ENCODE data around the gene PHAF1. TPM values are rescaled to one million over a fixed set of nuclear protein-coding genes. Genes with fewer than 3 reads are reported as not detected.

PHAF1 gene
- polyA plus RNA-seq, 1 donor from 2014 or later = 9.8 TPM

GRCh38 chr16:67075331-67075730 lies 34.4 kb upstream of the PHAF1 start:
- no peaks in the 10 kb centered on the region for H3K27me3 ChIP-seq (ENCODE audit: insufficient read depth, low read depth, low read length)
- H3K79me2 ChIP-seq (replicated peaks; ENCODE audit: insufficient read depth, low read length) = no peaks in the 10 kb centered on the region
- no peak overlapping the region for H2AFZ ChIP-seq (ENCODE audit: low read depth, low read length)
- no peak overlapping the region for H3K27ac ChIP-seq (ENCODE audit: low read length)
- H3K4me2 ChIP-seq (ENCODE audit: low read length) = no peak overlapping the region
- no peak for TF ChIP-seq TAF1 (IDR thresholded peaks at IDR 0.05; ENCODE audit: low read depth)
- no peak for TF ChIP-seq MXI1 (conservative IDR thresholded peaks at IDR 0.05; ENCODE audit: poor library complexity, severe bottlenecking)
- no peak for TF ChIP-seq RAD21 (conservative IDR thresholded peaks at IDR 0.05)
- no peak for TF ChIP-seq SMC3 (conservative IDR thresholded peaks at IDR 0.05; ENCODE audit: poor library complexity)
- TF ChIP-seq EP300 (conservative IDR thresholded peaks at IDR 0.05; ENCODE audit: poor library complexity, severe bottlenecking) = no peak
- TF ChIP-seq EZH2 (IDR thresholded peaks at IDR 0.05; ENCODE audit: borderline replicate concordance, insufficient read depth, low read length, poor library complexity, severe bottlenecking) = no peak
- TF ChIP-seq POLR2AphosphoS5 (IDR thresholded peaks at IDR 0.05) = no peak
- no peak for TF ChIP-seq REST (IDR thresholded peaks at IDR 0.05; ENCODE audit: borderline replicate concordance)
- TF ChIP-seq CTCF (IDR thresholded peaks at IDR 0.05; ENCODE audit: poor library complexity, severe bottlenecking) = no peak
- H3F3A ChIP-seq (ENCODE audit: insufficient read depth, low read length, poor library complexity, severe bottlenecking) = no peaks in the 10 kb centered on the region
- H3K9ac ChIP-seq (ENCODE audit: low read length) = no peak overlapping the region
- H3K36me3 ChIP-seq (ENCODE audit: insufficient read depth, low read length) = no peaks in the 10 kb centered on the region
- H4K20me1 ChIP-seq (ENCODE audit: insufficient read depth) = no peaks in the 10 kb centered on the region
- no peak overlapping the region for H3K4me3 ChIP-seq (ENCODE audit: low read length)
- no peaks in the 10 kb centered on the region for H3K9me3 ChIP-seq (ENCODE audit: low read length)
- no peaks in the 10 kb centered on the region for H3K9me2 ChIP-seq (ENCODE audit: insufficient read depth, low read length)

DNA sequence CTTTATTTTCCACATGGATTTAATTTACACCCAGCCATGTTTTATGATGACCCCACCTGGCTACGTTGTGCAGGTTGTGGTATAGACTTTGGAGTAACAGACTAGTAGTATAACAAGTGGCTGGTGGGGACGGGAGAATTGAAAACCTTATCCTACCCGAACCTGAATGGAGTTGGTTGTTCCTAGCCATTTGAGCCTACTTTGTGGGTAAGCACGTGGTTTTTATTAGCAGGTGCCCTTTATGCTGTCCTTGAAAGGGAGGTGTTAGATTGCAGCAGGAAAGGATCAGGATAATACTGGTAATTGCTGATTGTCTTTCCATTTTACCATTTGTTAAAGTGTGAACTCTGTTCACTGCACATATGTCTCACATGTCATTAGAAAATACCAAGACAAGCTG lies 31.9 kb upstream of the PHAF1 start:
- H3F3A ChIP-seq (ENCODE audit: insufficient read depth, low read length, poor library complexity, severe bottlenecking) = no peaks in the 10 kb centered on the region
- no peak overlapping the region for H3K4me2 ChIP-seq (ENCODE audit: low read length)
- H3K4me3 ChIP-seq (ENCODE audit: low read length) = no peak overlapping the region
- no peaks in the 10 kb centered on the region for H3K27me3 ChIP-seq (ENCODE audit: insufficient read depth, low read depth, low read length)
- TF ChIP-seq RAD21 (conservative IDR thresholded peaks at IDR 0.05) = no peak
- TF ChIP-seq POLR2AphosphoS5 (IDR thresholded peaks at IDR 0.05) = no peak
- TF ChIP-seq REST (IDR thresholded peaks at IDR 0.05; ENCODE audit: borderline replicate concordance) = no peak
- no peak for TF ChIP-seq MXI1 (conservative IDR thresholded peaks at IDR 0.05; ENCODE audit: poor library complexity, severe bottlenecking)
- TF ChIP-seq SMC3 (conservative IDR thresholded peaks at IDR 0.05; ENCODE audit: poor library complexity) = no peak
- no peak for TF ChIP-seq EP300 (conservative IDR thresholded peaks at IDR 0.05; ENCODE audit: poor library complexity, severe bottlenecking)
- TF ChIP-seq TAF1 (IDR thresholded peaks at IDR 0.05; ENCODE audit: low read depth) = no peak
- TF ChIP-seq EZH2 (IDR thresholded peaks at IDR 0.05; ENCODE audit: borderline replicate concordance, insufficient read depth, low read length, poor library complexity, severe bottlenecking) = no peak
- no peak for TF ChIP-seq CTCF (IDR thresholded peaks at IDR 0.05; ENCODE audit: poor library complexity, severe bottlenecking)
- no peak overlapping the region for H2AFZ ChIP-seq (ENCODE audit: low read depth, low read length)
- H3K36me3 ChIP-seq (ENCODE audit: insufficient read depth, low read length) = no peaks in the 10 kb centered on the region
- no peaks in the 10 kb centered on the region for H3K9me3 ChIP-seq (ENCODE audit: low read length)
- no peaks in the 10 kb centered on the region for H4K20me1 ChIP-seq (ENCODE audit: insufficient read depth)
- no peaks in the 10 kb centered on the region for H3K79me2 ChIP-seq (replicated peaks; ENCODE audit: insufficient read depth, low read length)
- H3K9me2 ChIP-seq (ENCODE audit: insufficient read depth, low read length) = no peaks in the 10 kb centered on the region
- no peak overlapping the region for H3K27ac ChIP-seq (ENCODE audit: low read length)
- H3K9ac ChIP-seq (ENCODE audit: low read length) = no peak overlapping the region

Data from neural cell (in vitro differentiated cells).